A673 (cell line): ENCODE measurements around the gene NKX6-2. TPM values are rescaled to one million over a fixed set of nuclear protein-coding genes. Genes with fewer than 3 reads are reported as not detected.

ENCODE experiments used
- BruUV-seq: library from RNA; stranded (reverse); fragments of 400-500 nt; replicated peaks from 2 replicates; lab custom pipeline; 2021; lab: Mats Ljungman, UMichigan
- CTCF ChIA-PET: fragments of 300-600 bp; sonication (Branson Sonifier 250); formaldehyde crosslinking; loops from one replicate; lab custom pipeline; 2022; ENCODE audit warnings: antibody characterized with exemption; lab: Charles Lee
- POLR2A ChIA-PET: fragments of 300-600 bp; sonication (Branson Sonifier 250); formaldehyde crosslinking; loops from one replicate; lab custom pipeline; 2022; ENCODE audit warnings: antibody characterized with exemption; ENCODE audit not compliant: low non-redundant PET; lab: Charles Lee
- DNase-seq: peaks from one replicate; pipeline ENCODE4 v3.0.0-alpha.2; 2015; ENCODE audit warnings: low spot score
- H3K27ac ChIP-seq: fragments of 200-600 bp; sonication (generic); 2 replicates; pipeline ENCODE4 v1.5.1; 2016; ENCODE audit warnings: mixed run types, low read depth, mild to moderate bottlenecking, mixed read lengths, antibody characterized with exemption, low read length; ENCODE audit not compliant: poor library complexity, severe bottlenecking
- H3K27me3 ChIP-seq: fragments of 200-600 bp; sonication (generic); replicated peaks from 2 replicates; pipeline ENCODE4 v1.6.1; 2017; ENCODE audit warnings: mixed run types, low read depth, mild to moderate bottlenecking, mixed read lengths, antibody characterized with exemption, low read length; ENCODE audit not compliant: insufficient read depth, poor library complexity
- H3K36me3 ChIP-seq: fragments of 200-600 bp; sonication (generic); 2 replicates; pipeline ENCODE4 v1.6.1; 2016; ENCODE audit warnings: mixed run types, mild to moderate bottlenecking, mixed read lengths, antibody characterized with exemption, low read length; ENCODE audit not compliant: insufficient read depth, poor library complexity, severe bottlenecking
- H3K4me1 ChIP-seq: fragments of 200-600 bp; sonication (generic); 2 replicates; pipeline ENCODE4 v1.6.1; 2017; ENCODE audit warnings: mixed run types, mild to moderate bottlenecking, mixed read lengths, antibody characterized with exemption, low read length; ENCODE audit not compliant: insufficient read depth, poor library complexity, severe bottlenecking
- H3K4me3 ChIP-seq: fragments of 200-600 bp; sonication (generic); 2 replicates; pipeline ENCODE4 v1.5.1; 2016; ENCODE audit warnings: low read depth, mixed run types, mild to moderate bottlenecking, mixed read lengths, low read length; ENCODE audit not compliant: poor library complexity, severe bottlenecking
- H3K9me3 ChIP-seq: fragments of 200-600 bp; sonication (generic); 2 replicates; pipeline ENCODE4 v1.6.1; 2016; ENCODE audit warnings: mixed run types, low read depth, mild to moderate bottlenecking, mixed read lengths, antibody characterized with exemption, low read length; ENCODE audit not compliant: poor library complexity, severe bottlenecking
- CTCF ChIP-seq: fragments of 300-800, 200-600 bp; sonication (generic); conservative IDR thresholded peaks from 2 replicates; pipeline ENCODE4 v1.5.1; 2017; ENCODE audit warnings: low read depth, mild to moderate bottlenecking, antibody characterized with exemption, low read length, moderate library complexity, mixed read lengths
- EZH2 ChIP-seq: fragments of 200-600 bp; sonication (generic); IDR thresholded peaks from 2 replicates; pipeline ENCODE4 v1.6.1; 2017; ENCODE audit warnings: borderline replicate concordance, low read depth, mild to moderate bottlenecking, mixed read lengths, antibody characterized with exemption, low read length; ENCODE audit not compliant: poor library complexity, severe bottlenecking
- intact Hi-C: fragments of 100-400 bp; cut with micrococcal nuclease; formaldehyde crosslinking; loops from one replicate; pipeline ENCODE4 v1.10.0; 2022; ENCODE audit not compliant: unreplicated experiment
- total RNA-seq: library from RNA; stranded (reverse); gene quantifications from 2 replicates; pipeline ENCODE4 v1.2.3, GENCODE V29; 2021

NKX6-2 gene
- total RNA-seq, 1 experiment from 2014 or later = not detected

DNA sequence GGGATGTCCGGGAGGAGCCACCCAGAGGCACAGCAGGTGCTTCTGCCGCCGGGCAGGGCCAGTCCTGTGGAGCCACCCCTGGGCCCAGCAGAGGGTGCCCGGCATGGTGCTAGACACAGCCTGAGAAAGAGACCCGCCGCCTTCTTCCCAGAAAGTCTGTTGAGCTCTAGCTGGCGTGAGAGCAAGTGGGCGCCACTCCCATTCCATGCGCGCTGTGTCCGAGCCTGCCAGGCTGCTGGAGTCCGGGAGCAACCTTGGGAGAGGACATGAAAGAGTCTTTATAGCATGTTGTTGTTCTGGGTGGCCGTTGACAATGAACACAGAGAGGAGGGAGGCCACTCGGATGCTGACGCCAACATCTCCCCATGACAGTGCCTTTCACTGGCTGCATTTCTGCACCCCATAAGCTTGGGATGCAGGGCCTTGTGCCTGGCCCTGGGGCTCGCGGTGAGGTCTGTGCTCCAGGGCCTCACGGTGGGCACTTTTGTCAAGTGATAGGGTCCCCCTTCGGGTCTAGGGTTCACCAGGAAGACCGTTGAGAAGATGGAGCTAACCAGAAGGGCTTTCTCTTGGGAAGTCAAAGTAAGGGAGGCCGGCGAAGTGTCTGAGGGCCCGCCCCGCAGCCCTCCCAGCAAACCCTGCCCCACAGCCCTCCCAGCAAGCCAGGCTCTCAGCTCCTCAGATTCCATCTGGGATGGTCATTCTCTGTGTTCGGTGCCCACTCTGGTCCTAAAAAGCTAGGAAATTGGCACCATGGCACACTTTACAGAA, 47.3 kb downstream of the NKX6-2 start:
- Histone ChIP-seq H3K36me3 (no peaks in the 10 kb centered on the region), H3K27ac (no peak overlapping the region), H3K4me3 (no peak overlapping the region), H3K4me1 (no peaks in the 10 kb centered on the region), H3K27me3 (no peaks in the 10 kb centered on the region), H3K9me3 (no peaks in the 10 kb centered on the region)
- intact Hi-C loops = no loop called here
- POLR2A ChIA-PET = no interaction called here
- BruUV-seq = no TSS peak
- DNase-seq = no peak
- no peak for TF ChIP-seq EZH2
- CTCF ChIA-PET = no interaction called here

GRCh38 chr10:132737390-132738048, 48.4 kb downstream of the NKX6-2 start:
- no peaks in the 10 kb centered on the region for H3K36me3 ChIP-seq
- no peak overlapping the region for H3K27ac ChIP-seq
- ChIA-PET POLR2A (no interaction called here), CTCF (no interaction called here)
- H3K27me3 ChIP-seq = no peaks in the 10 kb centered on the region
- no TSS peak for BruUV-seq
- H3K4me3 ChIP-seq = no peak overlapping the region
- H3K9me3 ChIP-seq = no peaks in the 10 kb centered on the region
- TF ChIP-seq CTCF (no peak), EZH2 (no peak)
- H3K4me1 ChIP-seq = no peaks in the 10 kb centered on the region
- DNase-seq = no peak
- intact Hi-C loops = no loop called here

- ChIA-PET POLR2A (no interaction called here), CTCF (no interaction called here)
- TF ChIP-seq CTCF (no peak), EZH2 (no peak)
- Histone ChIP-seq H3K4me1 (no peaks in the 10 kb centered on the region), H3K36me3 (no peaks in the 10 kb centered on the region), H3K27me3 (no peaks in the 10 kb centered on the region), H3K9me3 (no peaks in the 10 kb centered on the region), H3K4me3 (no peak overlapping the region), H3K27ac (no peak overlapping the region)
- BruUV-seq = no TSS peak
- intact Hi-C loops = no loop called here
- no peak for DNase-seq
Measured at GRCh38 chr10:132735923-132736391, 50.0 kb downstream of the NKX6-2 start.
